K562 (cell line): ENCODE measurements around the gene NT5C2. TPM values are rescaled to one million over a fixed set of nuclear protein-coding genes. Genes with fewer than 3 reads are reported as not detected.
"Not testable (repeated sequence)": the region's sequence is repeated elsewhere in the genome, so short reads cannot be mapped to it uniquely, and the experiment has no call there.

Experiments
- ATAC-seq: fragments of 200-7000 bp; cut with Tn5 transposase; 3 replicates; pipeline ENCODE4 v1.9.1; 2020; ENCODE audit warnings: moderate library complexity
- BruUV-seq: library from RNA; stranded (reverse); fragments of 400-500 nt; replicated peaks from 2 replicates; lab custom pipeline; 2021; lab: Mats Ljungman, UMichigan
- CTCF ChIA-PET: fragments of 300-600 bp; formaldehyde crosslinking; extraction: SDS; loops from one replicate; lab custom pipeline; 2021; ENCODE audit warnings: low intra/inter-chr PET ratio; lab: Yijun Ruan, JAX
- POLR2A ChIA-PET: fragments of 300-600, 350-650 bp; sonication (Branson Sonifier 250); formaldehyde crosslinking; extraction: SDS; loops from one replicate; lab custom pipeline; 2021; ENCODE audit warnings: antibody characterized with exemption, inconsistent platforms; lab: Yijun Ruan, JAX
- DNase-seq, 4 experiments: peaks; one replicate each; pipeline versions ENCODE4 v3.0.0 to v3.0.0-alpha.2; 2011 to 2018; ENCODE audit warnings: low spot score in 3 of 4, mixed read lengths in 3 of 4; ENCODE audit errors: extremely low read depth in 1 of 4
- FAIRE-seq: peaks from 2 replicates; lab custom pipeline; 2011; peaks lifted over from hg19 to GRCh38; lab: Jason Lieb, UNC
- H2AFZ ChIP-seq: 2 replicates; pipeline ENCODE4 v1.6.0; 2011; ENCODE audit warnings: low read depth, low read length, control low read depth, inconsistent platforms
- H3K27ac ChIP-seq: fragments of 200-600 bp; 3 replicates; pipeline ENCODE4 v1.8.0; 2011; ENCODE audit warnings: low read depth, mild to moderate bottlenecking, control low read depth, inconsistent platforms, low read length, moderate library complexity, mixed read lengths; ENCODE audit errors: extremely low read depth
- H3K27me3 ChIP-seq, 2 experiments: fragments of 300-600 bp in 1 of 2; 2 replicates in 1 of 2; 3 replicates in 1 of 2; pipeline versions ENCODE4 v1.6.0 to v1.8.0; 2011; ENCODE audit warnings: inconsistent platforms in 2 of 2, low read length in 2 of 2, mild to moderate bottlenecking in 1 of 2, mixed read lengths in 1 of 2, moderate library complexity in 1 of 2; ENCODE audit not compliant: control insufficient read depth in 2 of 2, insufficient read depth in 2 of 2
- H3K36me3 ChIP-seq: fragments of 300-600 bp; 3 replicates; pipeline ENCODE4 v1.8.0; 2011; ENCODE audit warnings: mild to moderate bottlenecking, low read length, inconsistent platforms; ENCODE audit not compliant: control insufficient read depth, insufficient read depth
- H3K4me1 ChIP-seq, 2 experiments: fragments of 200-600 bp in 1 of 2; replicated peaks in 1 of 2; 2 replicates in 1 of 2; 3 replicates in 1 of 2; pipeline versions ENCODE4 v1.5.1 to v1.8.0; 2011; ENCODE audit warnings: inconsistent platforms in 2 of 2, low read length in 2 of 2, mild to moderate bottlenecking in 1 of 2, mixed read lengths in 1 of 2, moderate library complexity in 1 of 2; ENCODE audit not compliant: control insufficient read depth in 2 of 2, insufficient read depth in 2 of 2
- H3K4me2 ChIP-seq: 2 replicates; pipeline ENCODE4 v1.6.1; 2011; ENCODE audit warnings: low read length, control low read depth, inconsistent platforms, mixed read lengths; ENCODE audit not compliant: insufficient read depth
- H3K4me3 ChIP-seq: fragments of 200-600 bp; sonication (generic), shearing (Covaris generic); 2 replicates; pipeline ENCODE4 v1.5.1; 2016; ENCODE audit warnings: control low read depth, inconsistent platforms
- H3K79me2 ChIP-seq: fragments of 200-600 bp; 3 replicates; pipeline ENCODE4 v1.8.0; 2011; ENCODE audit warnings: low read length, inconsistent platforms; ENCODE audit not compliant: control insufficient read depth, insufficient read depth
- H3K9ac ChIP-seq, 2 experiments: 2 replicates each; pipeline versions ENCODE4 v1.6.0 to v1.6.1; 2011; ENCODE audit warnings: low read depth in 2 of 2, low read length in 2 of 2, control low read depth in 1 of 2, inconsistent platforms in 1 of 2, mild to moderate bottlenecking in 1 of 2, mixed read lengths in 1 of 2; ENCODE audit not compliant: insufficient read depth in 1 of 2
- H3K9me1 ChIP-seq: one replicate; pipeline ENCODE4 v1.6.0; 2011; ENCODE audit warnings: inconsistent platforms, mild to moderate bottlenecking, low read length, moderate library complexity; ENCODE audit not compliant: control insufficient read depth, insufficient read depth
- H3K9me3 ChIP-seq: replicated peaks from 2 replicates; pipeline ENCODE4 v1.5.1; 2011; ENCODE audit warnings: low read depth, low read length, inconsistent platforms; ENCODE audit not compliant: control insufficient read depth, insufficient read depth
- H4K20me1 ChIP-seq: replicated peaks from 2 replicates; pipeline ENCODE4 v1.6.1; 2011; ENCODE audit warnings: low read length, inconsistent platforms, mixed read lengths; ENCODE audit not compliant: control insufficient read depth, insufficient read depth
- NFRKB ChIP-seq: fragments of 450-650 bp; IDR thresholded peaks from 2 replicates; pipeline ENCODE4 v1.6.1; 2016; ENCODE audit warnings: low read depth
- RBM39 ChIP-seq: fragments of 200-400 bp; formaldehyde crosslinking; optimal IDR thresholded peaks from 2 replicates; pipeline ENCODE3; 2018; ENCODE audit warnings: low read depth, low read length
- SAFB2 ChIP-seq: fragments of 200-400 bp; formaldehyde crosslinking; IDR thresholded peaks from 2 replicates; pipeline ENCODE4 v1.6.1; 2018; ENCODE audit warnings: borderline replicate concordance, low read length, low read depth, moderate library complexity; ENCODE audit not compliant: severe bottlenecking
- TAF1 ChIP-seq: IDR thresholded peaks from 2 replicates; pipeline ENCODE4 v1.6.1; 2011; ENCODE audit warnings: mild to moderate bottlenecking, low read length, moderate library complexity; ENCODE audit not compliant: insufficient read depth, control insufficient read depth, severe bottlenecking; ENCODE audit errors: extremely low read depth
- TAF15 ChIP-seq: fragments of 200-400 bp; formaldehyde crosslinking; IDR thresholded peaks from 2 replicates; pipeline ENCODE4 v1.6.1; 2017; ENCODE audit warnings: mild to moderate bottlenecking, low read depth, low read length, moderate library complexity
- ZNF121 ChIP-seq: sonication (generic); formaldehyde crosslinking; conservative IDR thresholded peaks from 2 replicates; pipeline ENCODE4 v1.8.0; 2022; ENCODE audit warnings: missing genetic modification reagents
- ZNF354B ChIP-seq: fragments of 250-450 bp; sonication (Bioruptor Pico); IDR thresholded peaks from 2 replicates; pipeline ENCODE4 v1.4.0; 2020
- ZNF76 ChIP-seq: fragments of 250-450 bp; sonication (Bioruptor Pico); IDR thresholded peaks from 2 replicates; pipeline ENCODE4 v1.4.0; 2020; ENCODE audit warnings: mild to moderate bottlenecking, moderate library complexity, borderline replicate concordance
- WGBS: fragments of 100-300 bp; shearing (Covaris generic); methylation state at CpG from one replicate; pipeline ENCODE4 v1.1.6; 2016; ENCODE audit warnings: low coverage, mixed read lengths; ENCODE audit not compliant: insufficient coverage; ENCODE audit errors: missing lambda C conversion rate; 5-methylcytosine and 5-hydroxymethylcytosine counted together
- in situ Hi-C: fragments of 300-500 bp; cut with MboI; formaldehyde crosslinking; loops from 4 replicates; pipeline ENCODE4 v1.15.0; 2018; ENCODE audit warnings: inconsistent platforms, mixed read lengths
- intact Hi-C: fragments of 100-400 bp; cut with micrococcal nuclease; formaldehyde crosslinking; loops from 2 replicates; pipeline ENCODE4 v1.14.2; 2022
- polyA plus RNA-seq, 8 experiments: library from polyadenylated mRNA; depleted of rRNA in 4 of 8; stranded (reverse) in 5 of 8; unstranded in 3 of 8; fragments of >200 nt; fragmentation: Nextera tagmentation in 2 of 8; fragmentation: Illumina TruSeq in 1 of 8; extraction: Ambion mirVana in 2 of 8; extraction: Trizol in 1 of 8; gene quantifications; 2 replicates each; pipeline versions ENCODE4 v1.2.1 to v1.2.3, GENCODE V29; 2011 to 2014; ENCODE audit warnings: inconsistent platforms in 1 of 8, missing spikeins in 1 of 8
- total RNA-seq, 7 experiments: library from RNA; depleted of rRNA in 6 of 7; stranded (reverse); fragments of >200 nt in 6 of 7; fragmentation: Illumina TruSeq in 2 of 7; extraction: Trizol in 2 of 7; gene quantifications; 2 replicates each; pipeline versions ENCODE4 v1.2.1 to v1.2.3, GENCODE V29; 2011 to 2021; ENCODE audit warnings: low replicate concordance in 1 of 7
- TF ChIP-seq, protein P1 (sequence below): IDR thresholded peaks from 2 replicates; pipeline ENCODE4 v1.6.1; 2012; ENCODE audit warnings: low read depth, low read length, improper control_type of control experiment, borderline replicate concordance
- TF ChIP-seq, protein P2 (sequence below): sonication (generic); formaldehyde crosslinking; IDR thresholded peaks from 2 replicates; pipeline ENCODE4 v1.8.1; 2023; ENCODE audit warnings: mild to moderate bottlenecking, missing genetic modification reagents
- TF ChIP-seq, protein P3 (sequence below): fragments of 450-650 bp; IDR thresholded peaks from 2 replicates; pipeline ENCODE4 v1.6.1; 2017; ENCODE audit warnings: mild to moderate bottlenecking, moderate library complexity
- TF ChIP-seq, protein P4 (sequence below), 2 experiments: fragments of 200-800 bp in 1 of 2; sonication (Bioruptor generic) in 1 of 2; sonication (generic) in 1 of 2; formaldehyde crosslinking in 1 of 2; IDR thresholded peaks in 1 of 2; conservative IDR thresholded peaks in 1 of 2; 2 replicates each; pipeline versions ENCODE4 v1.5.0 to v1.6.1; 2016 to 2020; ENCODE audit warnings: missing compliant biosample characterization in 1 of 2, missing genetic modification characterization in 1 of 2, missing genetic modification reagents in 1 of 2
- TF ChIP-seq, protein P5 (sequence below): sonication (generic); formaldehyde crosslinking; IDR thresholded peaks from 2 replicates; pipeline ENCODE4 v1.9.0; 2022; ENCODE audit warnings: mild to moderate bottlenecking, missing genetic modification reagents

The NT5C2 gene
- total and polyA plus RNA-seq, 9 of the 15 experiments (the other 6 are each of a cell fraction or from before 2014, with no cell fraction given), result 11.3 to 45.2 (median 27.7) TPM

DNA sequence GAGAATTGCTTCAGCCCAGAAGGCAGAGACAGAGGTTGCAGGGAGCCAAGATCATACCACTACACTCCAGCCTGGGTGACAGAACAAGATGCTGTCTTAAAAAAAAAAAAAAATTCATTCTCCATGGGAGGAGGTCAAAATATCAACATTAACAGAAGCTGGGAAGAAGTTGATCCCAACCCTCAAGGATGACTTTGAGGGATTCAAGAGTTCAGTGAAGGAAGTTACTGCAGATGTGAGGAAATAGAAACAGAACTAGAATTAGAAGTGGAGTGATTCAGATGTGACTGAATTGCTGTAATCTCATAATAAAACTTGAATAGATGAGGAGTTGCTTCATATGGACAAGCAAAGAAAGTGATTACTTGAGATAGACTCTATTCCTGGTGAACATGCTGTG, 32.9 kb upstream of the NT5C2 start (continued):
- TF ChIP-seq, protein P1, sequence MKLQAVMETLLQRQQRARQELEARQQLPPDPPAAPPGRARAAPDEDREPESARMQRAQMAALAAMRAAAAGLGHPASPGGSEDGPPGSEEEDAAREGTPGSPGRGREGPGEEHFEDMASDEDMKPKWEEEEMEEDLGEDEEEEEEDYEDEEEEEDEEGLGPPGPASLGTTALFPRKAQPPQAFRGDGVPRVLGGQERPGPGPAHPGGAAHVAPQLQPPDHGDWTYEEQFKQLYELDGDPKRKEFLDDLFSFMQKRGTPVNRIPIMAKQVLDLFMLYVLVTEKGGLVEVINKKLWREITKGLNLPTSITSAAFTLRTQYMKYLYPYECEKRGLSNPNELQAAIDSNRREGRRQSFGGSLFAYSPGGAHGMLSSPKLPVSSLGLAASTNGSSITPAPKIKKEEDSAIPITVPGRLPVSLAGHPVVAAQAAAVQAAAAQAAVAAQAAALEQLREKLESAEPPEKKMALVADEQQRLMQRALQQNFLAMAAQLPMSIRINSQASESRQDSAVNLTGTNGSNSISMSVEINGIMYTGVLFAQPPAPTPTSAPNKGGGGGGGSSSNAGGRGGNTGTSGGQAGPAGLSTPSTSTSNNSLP, result no peak
- TF ChIP-seq, protein P2, sequence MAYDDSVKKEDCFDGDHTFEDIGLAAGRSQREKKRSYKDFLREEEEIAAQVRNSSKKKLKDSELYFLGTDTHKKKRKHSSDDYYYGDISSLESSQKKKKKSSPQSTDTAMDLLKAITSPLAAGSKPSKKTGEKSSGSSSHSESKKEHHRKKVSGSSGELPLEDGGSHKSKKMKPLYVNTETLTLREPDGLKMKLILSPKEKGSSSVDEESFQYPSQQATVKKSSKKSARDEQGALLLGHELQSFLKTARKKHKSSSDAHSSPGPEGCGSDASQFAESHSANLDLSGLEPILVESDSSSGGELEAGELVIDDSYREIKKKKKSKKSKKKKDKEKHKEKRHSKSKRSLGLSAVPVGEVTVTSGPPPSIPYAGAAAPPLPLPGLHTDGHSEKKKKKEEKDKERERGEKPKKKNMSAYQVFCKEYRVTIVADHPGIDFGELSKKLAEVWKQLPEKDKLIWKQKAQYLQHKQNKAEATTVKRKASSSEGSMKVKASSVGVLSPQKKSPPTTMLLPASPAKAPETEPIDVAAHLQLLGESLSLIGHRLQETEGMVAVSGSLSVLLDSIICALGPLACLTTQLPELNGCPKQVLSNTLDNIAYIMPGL, result no peak
- no peak for TF ChIP-seq NFRKB
- TF ChIP-seq TAF1, result no peak
- TF ChIP-seq, protein P3, sequence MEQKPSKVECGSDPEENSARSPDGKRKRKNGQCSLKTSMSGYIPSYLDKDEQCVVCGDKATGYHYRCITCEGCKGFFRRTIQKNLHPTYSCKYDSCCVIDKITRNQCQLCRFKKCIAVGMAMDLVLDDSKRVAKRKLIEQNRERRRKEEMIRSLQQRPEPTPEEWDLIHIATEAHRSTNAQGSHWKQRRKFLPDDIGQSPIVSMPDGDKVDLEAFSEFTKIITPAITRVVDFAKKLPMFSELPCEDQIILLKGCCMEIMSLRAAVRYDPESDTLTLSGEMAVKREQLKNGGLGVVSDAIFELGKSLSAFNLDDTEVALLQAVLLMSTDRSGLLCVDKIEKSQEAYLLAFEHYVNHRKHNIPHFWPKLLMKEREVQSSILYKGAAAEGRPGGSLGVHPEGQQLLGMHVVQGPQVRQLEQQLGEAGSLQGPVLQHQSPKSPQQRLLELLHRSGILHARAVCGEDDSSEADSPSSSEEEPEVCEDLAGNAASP, result no peak
- no peak for TF ChIP-seq ZNF121 (CRISPR knock-in tag)
- TF ChIP-seq SAFB2, result no peak
- TF ChIP-seq, protein P4, sequence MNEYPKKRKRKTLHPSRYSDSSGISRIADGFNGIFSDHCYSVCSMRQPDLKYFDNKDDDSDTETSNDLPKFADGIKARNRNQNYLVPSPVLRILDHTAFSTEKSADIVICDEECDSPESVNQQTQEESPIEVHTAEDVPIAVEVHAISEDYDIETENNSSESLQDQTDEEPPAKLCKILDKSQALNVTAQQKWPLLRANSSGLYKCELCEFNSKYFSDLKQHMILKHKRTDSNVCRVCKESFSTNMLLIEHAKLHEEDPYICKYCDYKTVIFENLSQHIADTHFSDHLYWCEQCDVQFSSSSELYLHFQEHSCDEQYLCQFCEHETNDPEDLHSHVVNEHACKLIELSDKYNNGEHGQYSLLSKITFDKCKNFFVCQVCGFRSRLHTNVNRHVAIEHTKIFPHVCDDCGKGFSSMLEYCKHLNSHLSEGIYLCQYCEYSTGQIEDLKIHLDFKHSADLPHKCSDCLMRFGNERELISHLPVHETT (CRISPR knock-in tag; conservative IDR thresholded peaks at IDR 0.05 in 1 of 2, IDR thresholded peaks at IDR 0.05 in 1 of 2), result no peak
- no peak for TF ChIP-seq RBM39
- TF ChIP-seq TAF15, result no peak
- TF ChIP-seq ZNF76 (CRISPR knock-in tag), result no peak
- TF ChIP-seq, protein P5, sequence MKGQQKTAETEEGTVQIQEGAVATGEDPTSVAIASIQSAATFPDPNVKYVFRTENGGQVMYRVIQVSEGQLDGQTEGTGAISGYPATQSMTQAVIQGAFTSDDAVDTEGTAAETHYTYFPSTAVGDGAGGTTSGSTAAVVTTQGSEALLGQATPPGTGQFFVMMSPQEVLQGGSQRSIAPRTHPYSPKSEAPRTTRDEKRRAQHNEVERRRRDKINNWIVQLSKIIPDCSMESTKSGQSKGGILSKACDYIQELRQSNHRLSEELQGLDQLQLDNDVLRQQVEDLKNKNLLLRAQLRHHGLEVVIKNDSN (CRISPR knock-in tag), result no peak
- no peak for TF ChIP-seq ZNF354B (CRISPR knock-in tag)

DNA sequence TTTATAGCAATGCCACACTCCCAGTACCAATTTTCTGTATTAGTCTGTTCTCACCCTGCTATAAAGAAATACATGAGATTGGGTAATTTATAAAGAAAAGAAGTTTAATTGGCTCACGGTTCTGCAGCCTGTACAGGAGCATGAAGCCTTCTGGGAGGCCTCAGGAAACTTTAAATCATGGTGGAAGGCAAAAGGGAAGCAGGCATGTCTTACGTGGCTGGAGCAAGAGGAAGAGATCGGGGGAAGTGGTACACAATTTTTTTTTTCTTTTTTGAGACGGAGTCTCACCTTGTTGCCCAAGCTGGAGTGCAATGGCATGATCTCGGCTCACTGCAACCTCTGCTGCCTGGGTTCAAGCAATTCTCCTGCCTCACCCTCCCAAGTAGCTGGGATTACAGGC, 31.6 kb upstream of the NT5C2 start:
- POLR2A ChIA-PET, H3K4me1 ChIP-seq, H2AFZ ChIP-seq, intact Hi-C loops, H3K27me3 ChIP-seq, DNase-seq, H3K36me3 ChIP-seq, H3K4me3 ChIP-seq, H3K9ac ChIP-seq, ATAC-seq, H3K9me1 ChIP-seq, H3K4me2 ChIP-seq, H3K27ac ChIP-seq, H3K9me3 ChIP-seq, BruUV-seq, CTCF ChIA-PET, H4K20me1 ChIP-seq, FAIRE-seq, H3K79me2 ChIP-seq, in situ Hi-C loops: not testable (repeated sequence)
- WGBS, result 38% methylated on average over 3 of the region's 5 CpGs
